GM19438 (cell line): ENCODE data around the gene CHN2.

Source experiments
- ATAC-seq: cut with Tn5 transposase; IDR thresholded peaks from one replicate; pipeline ENCODE4 v1.9.1; 2021; ENCODE audit warnings: low read depth; ENCODE audit not compliant: unreplicated experiment

Gene CHN2

DNA sequence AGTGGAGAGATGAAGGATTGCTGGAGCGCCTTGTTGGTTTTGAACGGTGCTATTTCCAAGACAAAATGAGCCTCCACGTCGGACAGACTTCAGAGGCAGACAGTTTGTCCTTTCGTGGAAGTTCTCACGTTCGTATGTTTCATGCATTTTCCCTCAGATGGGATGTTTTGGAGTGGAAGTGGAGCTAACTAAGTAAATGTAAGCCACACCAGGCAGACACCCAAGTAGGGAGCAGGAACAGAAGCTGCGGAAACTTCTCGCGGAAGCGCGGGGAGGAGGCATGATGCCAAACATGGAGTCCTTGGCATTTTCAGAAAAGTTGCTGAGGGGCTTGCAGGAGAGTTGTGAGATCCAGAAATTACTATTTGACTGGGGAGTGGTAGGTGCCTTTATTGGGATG, 223.5 kb downstream of the CHN2 start:
- no peak for ATAC-seq

DNA sequence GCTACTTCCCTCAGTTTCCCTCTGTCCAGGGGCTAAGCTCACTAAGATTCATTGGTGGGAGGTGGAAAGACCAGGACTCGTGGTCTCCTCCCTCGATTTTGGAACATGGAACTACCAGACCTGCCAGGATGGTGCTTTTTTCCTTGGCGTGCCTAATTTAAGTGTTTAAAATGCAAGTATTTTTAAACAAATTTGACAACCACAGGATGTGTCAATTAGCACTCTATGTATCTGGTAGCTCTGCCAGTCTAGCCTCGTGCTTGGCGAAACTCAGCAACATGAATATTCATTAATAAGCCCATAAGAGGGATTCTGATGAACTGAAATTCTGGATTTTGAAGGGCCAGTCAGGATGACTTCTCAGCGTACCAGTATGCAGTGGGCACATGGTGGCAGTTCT, 224.1 kb downstream of the CHN2 start:
- no peak for ATAC-seq

- no peak for ATAC-seq
Measured at GRCh38 chr7:29420011-29420410, 225.4 kb downstream of the CHN2 start.

- ATAC-seq: no peak
Measured at GRCh38 chr7:29421010-29421956, 226.7 kb downstream of the CHN2 start.

GRCh38 chr7:29422829-29423228, 228.3 kb downstream of the CHN2 start:
- ATAC-seq: no peak

GRCh38 chr7:29424295-29424983, 229.9 kb downstream of the CHN2 start:
- ATAC-seq: no peak

GRCh38 chr7:29424984-29425309, 230.4 kb downstream of the CHN2 start:
- no peak for ATAC-seq

- ATAC-seq: no peak
Measured at GRCh38 chr7:29426587-29426986, 232.0 kb downstream of the CHN2 start.

DNA sequence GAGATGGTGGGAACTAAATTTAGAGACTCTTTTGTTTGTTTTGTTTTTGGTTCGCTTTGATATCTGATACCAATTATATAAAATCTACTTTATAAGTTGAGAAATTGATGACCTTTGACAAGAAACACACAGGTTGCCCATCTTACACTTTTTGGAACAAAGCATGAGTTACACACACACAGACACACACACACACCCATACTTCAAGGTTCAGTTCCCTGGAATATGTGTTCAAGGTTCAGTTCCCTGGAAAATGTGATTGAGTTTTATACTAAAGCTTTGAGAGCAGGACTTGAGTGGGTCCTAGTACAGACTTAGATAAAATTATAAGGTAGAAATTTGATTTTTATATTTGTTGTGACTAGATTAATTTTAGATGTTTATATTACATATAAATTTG, 234.8 kb downstream of the CHN2 start:
- ATAC-seq: no peak

- no peak for ATAC-seq
Measured at GRCh38 chr7:29430279-29430949, 235.8 kb downstream of the CHN2 start.

- ATAC-seq: no peak
Measured at GRCh38 chr7:29431686-29432085, 237.1 kb downstream of the CHN2 start.

- no peak for ATAC-seq
Measured at GRCh38 chr7:29432721-29433120, 238.1 kb downstream of the CHN2 start.

DNA sequence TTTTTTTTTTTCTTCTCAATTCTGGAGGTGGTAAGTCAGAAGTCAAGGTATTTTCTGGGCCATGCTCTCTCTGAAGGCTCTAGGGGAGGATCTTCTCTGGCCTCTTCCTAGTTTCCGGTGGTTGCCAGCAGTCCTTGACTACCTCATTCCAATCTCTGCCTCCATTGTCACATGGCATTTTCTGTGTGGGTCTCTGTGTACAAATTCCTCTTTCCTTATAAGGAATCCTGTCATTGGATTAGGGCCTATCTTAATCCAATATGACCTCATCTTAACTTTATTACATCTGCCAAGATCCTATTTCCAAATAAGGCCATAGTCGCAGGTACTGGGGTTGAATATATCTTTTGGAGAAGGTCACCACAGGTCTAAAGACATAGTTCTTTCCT, 239.8 kb downstream of the CHN2 start:
- ATAC-seq: no peak

DNA sequence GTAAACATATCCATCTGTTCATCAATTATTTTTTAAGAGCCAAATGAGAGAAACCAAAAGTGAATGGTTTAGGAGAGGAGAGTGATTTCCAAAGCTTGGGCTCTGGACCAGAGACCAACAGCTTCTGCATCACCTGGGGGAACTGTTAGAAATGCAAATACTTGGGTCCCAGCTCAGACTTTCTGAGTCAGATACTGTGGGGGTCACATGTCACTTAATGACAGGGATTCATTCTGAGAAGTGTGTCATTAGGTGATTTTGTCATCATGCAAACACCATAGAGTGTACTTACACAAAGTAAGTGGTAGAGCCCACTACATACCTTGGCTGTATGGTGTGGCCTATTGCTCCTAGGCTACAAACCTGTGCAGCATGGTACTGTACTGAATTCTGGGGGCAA, 240.6 kb downstream of the CHN2 start:
- no peak for ATAC-seq

DNA sequence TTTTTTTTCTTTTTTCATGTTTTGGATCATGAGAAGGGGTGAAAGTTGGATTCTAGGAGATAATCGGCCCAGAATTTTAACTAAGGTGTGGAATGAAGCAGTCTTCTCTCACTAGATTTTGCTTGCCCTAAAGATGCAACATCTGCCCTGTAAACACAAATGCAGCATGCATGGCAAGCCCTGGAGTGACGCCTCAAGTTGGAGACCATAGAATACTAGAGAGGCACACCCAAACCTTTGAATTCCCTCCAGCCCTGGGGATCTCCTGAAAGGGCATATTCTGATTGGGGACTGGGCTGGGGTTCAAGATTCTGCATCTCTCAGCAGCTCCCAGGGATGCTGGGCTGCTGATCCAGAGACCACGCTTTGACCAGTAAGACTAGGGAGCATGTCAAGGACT, 241.3 kb downstream of the CHN2 start:
- ATAC-seq: no peak

DNA sequence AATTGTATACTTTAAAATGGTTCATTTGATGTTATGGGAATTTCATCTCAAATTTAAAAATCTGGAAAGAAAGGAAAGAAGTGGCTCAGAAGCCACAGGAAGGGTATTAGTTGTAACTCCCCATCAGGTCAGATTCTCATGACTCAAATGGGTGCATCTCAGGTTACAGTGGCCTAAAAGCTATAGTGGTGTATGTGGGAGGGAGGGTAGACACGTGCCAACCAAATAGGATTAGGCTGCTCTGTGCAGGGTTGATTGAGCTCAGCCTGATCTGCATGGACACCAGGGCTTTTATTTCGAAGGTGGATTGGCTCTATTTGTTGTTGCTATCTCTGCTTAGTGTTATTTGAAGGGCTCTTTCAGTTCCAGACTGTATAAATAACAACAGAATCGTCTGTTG, 247.6 kb downstream of the CHN2 start:
- ATAC-seq: no peak

- no peak for ATAC-seq
Measured at GRCh38 chr7:29443552-29443951, 249.0 kb downstream of the CHN2 start.

GRCh38 chr7:29444267-29444666, 249.7 kb downstream of the CHN2 start:
- ATAC-seq: no peak

DNA sequence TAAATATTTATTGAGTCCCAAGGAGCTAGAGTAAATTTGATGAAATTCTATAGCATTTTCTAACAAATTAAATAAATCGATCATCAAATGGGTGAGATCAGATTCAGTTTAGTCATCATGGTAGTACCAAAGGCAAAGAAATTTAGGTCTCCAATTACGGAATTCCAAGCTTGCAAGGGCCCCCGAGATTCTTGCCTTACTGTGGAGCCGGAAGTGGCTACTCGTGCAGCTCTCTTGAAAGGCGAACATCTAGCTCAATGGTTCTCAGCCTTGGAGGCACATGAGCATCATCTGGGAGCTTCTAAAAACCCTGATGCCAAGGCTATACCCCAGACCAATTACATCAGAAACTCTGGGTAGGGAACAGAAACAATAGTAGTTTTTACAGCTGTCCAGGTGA, 251.2 kb downstream of the CHN2 start:
- no peak for ATAC-seq

DNA sequence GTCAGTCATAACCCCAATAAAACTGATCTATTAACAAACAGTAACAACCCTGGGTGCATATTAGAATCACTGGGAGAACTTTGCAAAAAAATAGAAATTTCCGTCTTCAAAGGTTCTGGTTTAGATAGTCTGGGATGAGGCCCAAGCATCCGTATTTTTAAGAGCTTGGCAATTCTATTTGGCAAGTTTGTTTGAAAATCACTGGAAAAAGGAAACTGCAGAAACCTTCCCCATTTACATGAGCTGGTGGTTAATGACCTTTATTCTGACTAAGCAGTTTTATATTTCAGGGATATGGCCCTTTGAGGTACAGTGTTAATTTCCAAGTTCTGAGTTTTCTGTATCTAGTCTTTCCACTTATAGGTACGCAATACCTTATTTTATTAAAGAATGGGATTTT, 253.3 kb downstream of the CHN2 start:
- ATAC-seq: no peak

DNA sequence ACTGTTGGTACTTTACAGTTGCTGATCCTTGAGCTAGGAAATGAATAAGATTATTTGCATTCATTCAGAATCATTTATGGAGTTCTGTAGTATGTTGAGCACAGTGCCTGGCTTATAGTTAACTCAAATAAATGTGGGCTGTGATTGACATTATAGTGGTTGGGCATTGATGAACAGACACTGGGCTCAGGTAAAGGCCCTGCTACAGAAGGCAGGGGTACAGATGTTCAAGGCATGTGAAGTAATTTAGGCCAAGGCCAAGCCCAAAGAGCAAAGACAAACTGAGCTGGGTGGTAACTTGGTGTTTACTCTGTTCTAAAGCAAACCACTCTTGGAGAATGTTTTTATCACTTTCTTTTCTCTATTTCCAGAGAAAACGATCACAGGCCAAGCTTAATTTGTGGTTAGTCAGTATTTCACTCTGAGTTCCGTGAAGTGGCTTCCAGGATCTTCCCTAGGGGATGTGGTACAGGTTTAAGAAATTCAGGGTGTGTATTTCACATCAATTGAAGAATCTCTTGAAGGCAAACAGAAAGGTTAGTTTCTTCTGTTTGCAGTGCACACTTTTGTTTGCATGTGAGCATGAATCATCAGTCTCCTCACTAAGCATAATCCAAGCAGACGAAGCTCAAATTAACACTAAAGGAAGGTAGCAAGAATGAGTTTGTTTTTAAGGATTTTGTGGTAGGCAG, 255.1 kb downstream of the CHN2 start:
- ATAC-seq: no peak
